H1 (cell line): Measurements from ENCODE around the gene DCAF16. TPM values are rescaled to one million over a fixed set of nuclear protein-coding genes. Genes with fewer than 3 reads are reported as not detected.
"Not testable (repeated sequence)": the region's sequence is repeated elsewhere in the genome, so short reads cannot be mapped to it uniquely, and the experiment has no call there.

Experiments
- CTCF ChIA-PET: fragments of 300-600 bp; sonication (Branson Sonifier 250); formaldehyde crosslinking; loops from one replicate; lab custom pipeline; 2021; ENCODE audit not compliant: partially characterized antibody; lab: Charles Lee
- POLR2A ChIA-PET: fragments of 300-600 bp; sonication (Branson Sonifier 250); formaldehyde crosslinking; loops from one replicate; lab custom pipeline; 2021; ENCODE audit warnings: inconsistent platforms; ENCODE audit not compliant: partially characterized antibody; lab: Charles Lee
- DNase-seq, 2 experiments: peaks; one replicate each; pipeline versions ENCODE4 v3.0.0 to v3.0.0-alpha.2; 2010 to 2022; ENCODE audit warnings: low spot score in 2 of 2, low read depth in 1 of 2, mixed read lengths in 1 of 2
- FAIRE-seq: peaks from 2 replicates; lab custom pipeline; 2011; peaks lifted over from hg19 to GRCh38; lab: Jason Lieb, UNC
- H2AFZ ChIP-seq: 2 replicates; pipeline ENCODE4 v1.8.1; 2012; ENCODE audit warnings: low read length, inconsistent platforms
- H2AK5ac ChIP-seq: 2 replicates; pipeline ENCODE4 v1.6.1; 2013; ENCODE audit warnings: low read depth, low read length
- H2BK120ac ChIP-seq: replicated peaks from 2 replicates; pipeline ENCODE3; 2013; ENCODE audit warnings: low read depth, low read length, inconsistent platforms
- H2BK12ac ChIP-seq: 2 replicates; pipeline ENCODE4 v1.6.1; 2013; ENCODE audit warnings: low read depth, low read length
- H2BK15ac ChIP-seq: 2 replicates; pipeline ENCODE4 v1.6.1; 2013; ENCODE audit warnings: low read length
- H2BK20ac ChIP-seq: 2 replicates; pipeline ENCODE4 v1.6.1; 2013; ENCODE audit warnings: low read length
- H2BK5ac ChIP-seq: 2 replicates; pipeline ENCODE4 v1.6.1; 2013; ENCODE audit warnings: low read depth, low read length
- H3K14ac ChIP-seq: 2 replicates; pipeline ENCODE4 v1.6.1; 2013; ENCODE audit warnings: inconsistent platforms; ENCODE audit not compliant: insufficient read length
- H3K18ac ChIP-seq: 2 replicates; pipeline ENCODE4 v1.6.1; 2013; ENCODE audit warnings: low read length; ENCODE audit errors: extremely low read depth
- H3K23ac ChIP-seq: 2 replicates; pipeline ENCODE4 v1.6.1; 2013; ENCODE audit warnings: inconsistent platforms; ENCODE audit not compliant: insufficient read length
- H3K23me2 ChIP-seq: 2 replicates; pipeline ENCODE4 v1.6.1; 2013; ENCODE audit warnings: low read depth, low read length
- H3K27ac ChIP-seq: 2 replicates; pipeline ENCODE4 v1.6.1; 2011; ENCODE audit warnings: low read depth, low read length, inconsistent platforms
- H3K27me3 ChIP-seq, 4 experiments: replicated peaks in 1 of 4; 1 replicate in 1 of 4; 2 replicates in 3 of 4; pipeline versions ENCODE4 v1.6.1 to v1.8.1; 2011 to 2013; ENCODE audit warnings: low read length in 3 of 4, mild to moderate bottlenecking in 3 of 4, inconsistent platforms in 2 of 4, mixed read lengths in 2 of 4, moderate library complexity in 1 of 4; ENCODE audit not compliant: control insufficient read depth in 3 of 4, insufficient read depth in 3 of 4; ENCODE audit errors: extremely low read depth in 1 of 4
- H3K36me3 ChIP-seq, 4 experiments: 2 replicates each; pipeline versions ENCODE4 v1.6.1 to v1.8.1; 2011 to 2013; ENCODE audit warnings: mild to moderate bottlenecking in 4 of 4, low read length in 3 of 4, moderate library complexity in 2 of 4, control low read depth in 1 of 4, inconsistent platforms in 1 of 4; ENCODE audit not compliant: insufficient read depth in 4 of 4, control insufficient read depth in 2 of 4
- H3K4ac ChIP-seq: replicated peaks from 2 replicates; pipeline ENCODE3; 2013; ENCODE audit warnings: low read length, low read depth, mixed read lengths, inconsistent platforms; ENCODE audit not compliant: insufficient read length
- H3K4me1 ChIP-seq, 4 experiments: replicated peaks in 1 of 4; 1 replicate in 1 of 4; 2 replicates in 3 of 4; pipeline versions ENCODE4 v1.6.1 to v1.8.1; 2011 to 2013; ENCODE audit warnings: low read length in 3 of 4, inconsistent platforms in 2 of 4, mixed read lengths in 1 of 4; ENCODE audit not compliant: insufficient read depth in 4 of 4, control insufficient read depth in 3 of 4
- H3K4me2 ChIP-seq, 2 experiments: 2 replicates each; pipeline versions ENCODE4 v1.6.1 to v1.8.1; 2011 to 2013; ENCODE audit warnings: low read depth in 2 of 2, low read length in 2 of 2, control low read depth in 1 of 2, inconsistent platforms in 1 of 2, mild to moderate bottlenecking in 1 of 2; ENCODE audit not compliant: insufficient read depth in 1 of 2
- H3K4me3 ChIP-seq, 4 experiments: fragments of 200-600, 300-600 bp in 1 of 4; sonication (generic), shearing (Covaris generic), sonication (Bioruptor Twin) in 1 of 4; 2 replicates each; pipeline versions ENCODE4 v1.5.1 to v1.8.1; 2011 to 2016; ENCODE audit warnings: low read length in 4 of 4, low read depth in 3 of 4, control low read depth in 2 of 4, inconsistent platforms in 2 of 4, mild to moderate bottlenecking in 2 of 4, mixed read lengths in 1 of 4, moderate library complexity in 1 of 4; ENCODE audit not compliant: insufficient read depth in 2 of 4; ENCODE audit errors: extremely low read depth in 1 of 4
- H3K56ac ChIP-seq: replicated peaks from 2 replicates; pipeline ENCODE3; 2013; ENCODE audit warnings: low read depth, mild to moderate bottlenecking, mixed read lengths, low read length, inconsistent platforms; ENCODE audit not compliant: insufficient read length
- H3K79me1 ChIP-seq: 2 replicates; pipeline ENCODE4 v1.6.1; 2013; ENCODE audit warnings: low read depth, low read length, control low read depth
- H3K79me2 ChIP-seq, 2 experiments: 2 replicates each; pipeline versions ENCODE4 v1.6.1 to v1.8.1; 2012 to 2013; ENCODE audit warnings: low read length in 2 of 2, mild to moderate bottlenecking in 2 of 2, inconsistent platforms in 1 of 2; ENCODE audit not compliant: insufficient read depth in 2 of 2, control insufficient read depth in 1 of 2
- H3K9ac ChIP-seq, 4 experiments: replicated peaks in 1 of 4; 1 replicate in 1 of 4; 2 replicates in 3 of 4; pipeline versions ENCODE4 v1.6.1 to v1.8.1; 2011 to 2013; ENCODE audit warnings: low read depth in 3 of 4, low read length in 3 of 4, control low read depth in 2 of 4, mild to moderate bottlenecking in 2 of 4, moderate library complexity in 2 of 4, inconsistent platforms in 1 of 4; ENCODE audit errors: extremely low read depth in 1 of 4
- H3K9me3 ChIP-seq, 2 experiments: 2 replicates each; pipeline versions ENCODE4 v1.6.1 to v1.8.1; 2012 to 2013; ENCODE audit warnings: mild to moderate bottlenecking in 2 of 2, moderate library complexity in 2 of 2, control low read depth in 1 of 2, inconsistent platforms in 1 of 2, low read depth in 1 of 2, low read length in 1 of 2, mixed read lengths in 1 of 2; ENCODE audit not compliant: insufficient read depth in 2 of 2
- H4K20me1 ChIP-seq, 2 experiments: replicated peaks in 1 of 2; 2 replicates each; pipeline versions ENCODE3 to v1.8.1; 2011 to 2013; ENCODE audit warnings: inconsistent platforms in 2 of 2, low read length in 2 of 2, mild to moderate bottlenecking in 1 of 2; ENCODE audit not compliant: insufficient read depth in 2 of 2, control insufficient read depth in 1 of 2
- H4K5ac ChIP-seq: 2 replicates; pipeline ENCODE4 v1.6.1; 2013; ENCODE audit warnings: low read length, low read depth, mixed read lengths, inconsistent platforms; ENCODE audit not compliant: insufficient read length
- H4K8ac ChIP-seq: 2 replicates; pipeline ENCODE4 v1.8.0; 2013; ENCODE audit warnings: mild to moderate bottlenecking, moderate library complexity, low read length, inconsistent platforms; ENCODE audit not compliant: insufficient read depth; ENCODE audit errors: extremely low read depth
- H4K91ac ChIP-seq: replicated peaks from 2 replicates; pipeline ENCODE3; 2013; ENCODE audit warnings: low read length, mixed read lengths, inconsistent platforms; ENCODE audit not compliant: insufficient read length
- WGBS, 2 experiments: shearing (Covaris generic) in 1 of 2; methylation state at CpG; one replicate each; pipeline versions ENCODE4 v1.1.6 to v1.1.7; 2013 to 2015; ENCODE audit warnings: low lambda C conversion rate in 2 of 2, mixed read lengths in 2 of 2, inconsistent platforms in 1 of 2, low coverage in 1 of 2, missing lambda C conversion rate in 1 of 2; ENCODE audit not compliant: insufficient replicate concordance in 2 of 2, insufficient coverage in 1 of 2, insufficient read length in 1 of 2; ENCODE audit errors: extremely low coverage in 1 of 2, missing lambda C conversion rate in 1 of 2; 5-methylcytosine and 5-hydroxymethylcytosine counted together
- polyA plus RNA-seq, 7 experiments: library from polyadenylated mRNA; depleted of rRNA in 3 of 7; stranded (reverse) in 5 of 7; unstranded in 2 of 7; fragments of >200 nt in 5 of 7; fragments of 200-250 nt in 2 of 7; gene quantifications; 1 replicate in 5 of 7; 2 replicates in 1 of 7; 4 replicates in 1 of 7; pipeline versions ENCODE4 v1.2.1 to v1.2.3, GENCODE V29; 2011 to 2013; ENCODE audit warnings: missing spikeins in 2 of 7, mixed read lengths in 2 of 7
- total RNA-seq: library from RNA; stranded (reverse); fragmentation: NEBNext Ultra II Directional; extraction: Animal tissue kit (Norgen Biotek cat#: 25700); gene quantifications from 2 replicates; pipeline ENCODE4 v1.2.1, GENCODE V29; 2021

Gene DCAF16
- total and polyA plus RNA-seq, 2 of the 8 experiments (the other 6 are each of a cell fraction or from before 2014, with no cell fraction given), result 26.5 to 55.7 TPM

DNA sequence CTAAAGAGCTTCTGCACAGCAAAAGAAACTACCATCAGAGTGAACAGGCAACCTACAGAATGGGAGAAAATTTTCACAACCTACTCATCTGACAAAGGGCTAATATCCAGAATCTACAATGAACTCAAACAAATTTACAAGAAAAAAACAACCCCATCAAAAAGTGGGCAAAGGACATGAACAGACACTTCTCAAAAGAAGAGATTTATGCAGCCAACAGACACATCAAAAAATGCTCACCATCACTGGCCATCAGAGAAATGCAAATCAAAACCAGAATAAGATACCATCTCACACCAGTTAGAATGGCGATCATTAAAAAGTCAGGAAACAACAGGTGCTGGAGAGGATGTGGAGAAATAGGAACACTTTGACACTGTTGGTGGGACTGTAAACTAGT, 39.7 kb upstream of the DCAF16 start:
- H3K9ac ChIP-seq, H4K5ac ChIP-seq, H2AFZ ChIP-seq, H3K27me3 ChIP-seq, H3K79me1 ChIP-seq, POLR2A ChIA-PET, H2BK120ac ChIP-seq, CTCF ChIA-PET, H3K4me1 ChIP-seq, H2BK20ac ChIP-seq, H3K23me2 ChIP-seq, H2BK15ac ChIP-seq, H3K18ac ChIP-seq, DNase-seq, H3K27ac ChIP-seq, H3K79me2 ChIP-seq, H2BK5ac ChIP-seq, H2BK12ac ChIP-seq, H3K14ac ChIP-seq, H3K56ac ChIP-seq, H4K91ac ChIP-seq, H3K4ac ChIP-seq, H4K8ac ChIP-seq, H2AK5ac ChIP-seq, H4K20me1 ChIP-seq, H3K4me3 ChIP-seq, H3K4me2 ChIP-seq, H3K23ac ChIP-seq, FAIRE-seq: not testable (repeated sequence)
- H3K9me3 ChIP-seq, result peaks cover 9 to 19% of the 10 kb centered on the region in 2 experiments
- H3K36me3 ChIP-seq, result peaks cover 0 to 25% (median 10%) of the 10 kb centered on the region in 4 experiments; a peak in 4 of 8 replicates
- WGBS, 2 experiments, result 100% methylated on average over 1 of the region's 1 CpG; no CpG with 5 or more reads in 1 of the 2 experiments
